Ovary (tissue), 3 donors: ENCODE measurements around the gene PSD.

Source experiments
- EP300 ChIP-seq: sonication (generic); formaldehyde crosslinking; IDR thresholded peaks from one replicate; pipeline ENCODE4 v1.6.1; 2017; ENCODE audit warnings: antibody characterized with exemption
- POLR2A ChIP-seq: fragments of 450-650 bp; IDR thresholded peaks from one replicate; pipeline ENCODE4 v1.6.1; 2017; ENCODE audit warnings: antibody characterized with exemption, mild to moderate bottlenecking, moderate library complexity
- TF ChIP-seq, protein P1 (sequence below), 3 donors: fragments of 450-650 bp in 2 of 3; fragments of 200-600 bp in 1 of 3; IDR thresholded peaks; one replicate each; pipeline versions ENCODE4 v1.5.1 to v1.8.0; 2016 to 2022; ENCODE audit warnings: antibody characterized with exemption in 3 of 3, mild to moderate bottlenecking in 1 of 3
- donor health status: DM: no; HTN: no; CAD: no.

DNA sequence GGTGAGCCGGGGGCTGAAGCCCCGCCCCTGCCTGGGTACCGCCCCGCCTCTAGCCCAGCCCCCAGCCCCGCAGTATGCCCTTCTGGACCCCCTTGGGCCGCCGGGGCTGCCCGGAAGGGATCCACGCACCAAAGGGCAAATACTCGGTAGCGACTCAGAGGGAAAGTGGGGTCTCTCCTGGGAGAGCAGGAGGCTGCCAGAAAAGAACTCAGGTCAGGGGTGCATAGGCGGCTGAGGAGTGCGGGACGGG is 2.8 kb upstream of the PSD start:
- TF ChIP-seq, protein P1, sequence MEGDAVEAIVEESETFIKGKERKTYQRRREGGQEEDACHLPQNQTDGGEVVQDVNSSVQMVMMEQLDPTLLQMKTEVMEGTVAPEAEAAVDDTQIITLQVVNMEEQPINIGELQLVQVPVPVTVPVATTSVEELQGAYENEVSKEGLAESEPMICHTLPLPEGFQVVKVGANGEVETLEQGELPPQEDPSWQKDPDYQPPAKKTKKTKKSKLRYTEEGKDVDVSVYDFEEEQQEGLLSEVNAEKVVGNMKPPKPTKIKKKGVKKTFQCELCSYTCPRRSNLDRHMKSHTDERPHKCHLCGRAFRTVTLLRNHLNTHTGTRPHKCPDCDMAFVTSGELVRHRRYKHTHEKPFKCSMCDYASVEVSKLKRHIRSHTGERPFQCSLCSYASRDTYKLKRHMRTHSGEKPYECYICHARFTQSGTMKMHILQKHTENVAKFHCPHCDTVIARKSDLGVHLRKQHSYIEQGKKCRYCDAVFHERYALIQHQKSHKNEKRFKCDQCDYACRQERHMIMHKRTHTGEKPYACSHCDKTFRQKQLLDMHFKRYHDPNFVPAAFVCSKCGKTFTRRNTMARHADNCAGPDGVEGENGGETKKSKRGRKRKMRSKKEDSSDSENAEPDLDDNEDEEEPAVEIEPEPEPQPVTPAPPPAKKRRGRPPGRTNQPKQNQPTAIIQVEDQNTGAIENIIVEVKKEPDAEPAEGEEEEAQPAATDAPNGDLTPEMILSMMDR (IDR thresholded peaks at IDR 0.05): no peak
- TF ChIP-seq POLR2A (no peak), EP300 (no peak)
